ENCODE results near the gene PRKCZ.

GRCh38 chr1:2176615-2177014, 126.4 kb downstream of the PRKCZ start:
- no peak for TF ChIP-seq YY1 (IDR thresholded peaks at IDR 0.05; ENCODE audit: insufficient read depth, insufficient read length)
- no peak for TF ChIP-seq SUZ12 (IDR thresholded peaks at IDR 0.05; ENCODE audit: extremely low read depth, insufficient read depth, insufficient read length)
- TF ChIP-seq ZNF274 (IDR thresholded peaks at IDR 0.05; ENCODE audit: low read depth, low read length): no peak

Data from NT2/D1 (cell line).